ENCODE measurements around the gene RFT1.

- TF ChIP-seq, protein P1, sequence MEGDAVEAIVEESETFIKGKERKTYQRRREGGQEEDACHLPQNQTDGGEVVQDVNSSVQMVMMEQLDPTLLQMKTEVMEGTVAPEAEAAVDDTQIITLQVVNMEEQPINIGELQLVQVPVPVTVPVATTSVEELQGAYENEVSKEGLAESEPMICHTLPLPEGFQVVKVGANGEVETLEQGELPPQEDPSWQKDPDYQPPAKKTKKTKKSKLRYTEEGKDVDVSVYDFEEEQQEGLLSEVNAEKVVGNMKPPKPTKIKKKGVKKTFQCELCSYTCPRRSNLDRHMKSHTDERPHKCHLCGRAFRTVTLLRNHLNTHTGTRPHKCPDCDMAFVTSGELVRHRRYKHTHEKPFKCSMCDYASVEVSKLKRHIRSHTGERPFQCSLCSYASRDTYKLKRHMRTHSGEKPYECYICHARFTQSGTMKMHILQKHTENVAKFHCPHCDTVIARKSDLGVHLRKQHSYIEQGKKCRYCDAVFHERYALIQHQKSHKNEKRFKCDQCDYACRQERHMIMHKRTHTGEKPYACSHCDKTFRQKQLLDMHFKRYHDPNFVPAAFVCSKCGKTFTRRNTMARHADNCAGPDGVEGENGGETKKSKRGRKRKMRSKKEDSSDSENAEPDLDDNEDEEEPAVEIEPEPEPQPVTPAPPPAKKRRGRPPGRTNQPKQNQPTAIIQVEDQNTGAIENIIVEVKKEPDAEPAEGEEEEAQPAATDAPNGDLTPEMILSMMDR (IDR thresholded peaks at IDR 0.05) = no peak
- no peak for TF ChIP-seq POLR2AphosphoS5 (IDR thresholded peaks at IDR 0.05)
- no peak for TF ChIP-seq EP300 (IDR thresholded peaks at IDR 0.05)
Observed at GRCh38 chr3:53077476-53078220, 52.6 kb downstream of the RFT1 start.
